D721Med (cell line): ENCODE data around the gene AVL9.

Experiments
- DNase-seq: peaks from one replicate; pipeline ENCODE4 v3.0.0; 2011; ENCODE audit warnings: low spot score; ENCODE audit not compliant: insufficient read length
- FAIRE-seq: peaks from 2 replicates; lab custom pipeline; 2011; peaks lifted over from hg19 to GRCh38; lab: Jason Lieb, UNC
- CTCF ChIP-seq: IDR thresholded peaks from 2 replicates; pipeline ENCODE4 v1.5.1; 2012; ENCODE audit warnings: mild to moderate bottlenecking, control low read depth; ENCODE audit not compliant: insufficient read depth; ENCODE audit errors: missing control alignments

AVL9 gene

DNA sequence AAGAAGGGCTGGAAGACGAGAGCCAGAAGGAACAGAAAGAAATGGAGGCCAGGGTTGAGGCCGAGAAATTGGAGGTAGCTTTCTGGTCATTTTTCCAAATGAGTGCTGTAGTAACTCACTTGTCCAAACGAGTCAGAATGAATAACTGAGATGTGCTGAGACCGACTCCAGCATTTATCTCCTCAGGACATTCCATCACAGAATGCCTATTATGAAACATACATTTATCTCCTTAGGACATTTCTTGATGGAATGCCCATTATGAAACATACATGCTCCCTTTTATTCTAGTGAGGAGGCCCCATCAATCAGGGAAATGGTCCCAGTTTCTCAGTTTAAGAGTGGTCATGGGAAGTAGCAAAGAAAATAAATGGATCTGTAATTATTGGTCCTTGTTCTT, 16.5 kb downstream of the AVL9 start:
- DNase-seq (no peak), FAIRE-seq (no peak)
- no peak for TF ChIP-seq CTCF

- FAIRE-seq (no peak), DNase-seq (no peak)
- TF ChIP-seq CTCF, result no peak
Measured at GRCh38 chr7:32513210-32513609, 17.9 kb downstream of the AVL9 start.

DNA sequence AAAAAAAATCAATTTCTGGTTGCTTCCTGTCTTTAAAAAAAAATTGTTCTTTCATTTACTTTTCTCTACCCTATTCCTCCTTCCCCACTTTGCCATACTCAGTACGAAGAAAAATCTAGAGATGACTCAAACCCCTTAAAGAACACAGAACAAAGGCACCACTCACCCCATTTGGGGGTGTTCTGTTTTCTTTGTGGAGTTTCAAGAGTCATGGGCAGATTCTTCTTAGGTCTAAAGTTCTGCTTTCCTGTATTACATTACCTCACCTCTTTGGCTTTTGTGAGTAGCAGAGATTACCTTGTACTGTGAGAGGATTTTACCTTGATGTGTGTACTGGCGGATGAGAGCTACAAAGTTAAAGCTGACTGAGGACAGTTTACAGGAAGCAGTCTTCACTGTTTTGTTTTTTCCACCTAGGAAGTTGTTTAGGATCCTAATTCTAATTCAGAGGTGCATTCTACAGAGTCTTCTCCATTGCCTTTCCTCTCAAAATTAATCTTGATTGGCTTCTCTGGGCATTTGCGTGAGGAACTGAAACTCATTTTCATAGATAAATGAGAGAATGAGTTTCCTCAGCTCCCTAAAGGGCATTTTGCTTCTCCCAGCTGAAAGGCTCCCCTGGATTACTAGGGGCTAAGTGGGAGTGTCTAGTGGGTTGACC, 20.7 kb downstream of the AVL9 start:
- DNase-seq (no peak), FAIRE-seq (no peak)
- TF ChIP-seq CTCF, result no peak

GRCh38 chr7:32516551-32517100, 21.3 kb downstream of the AVL9 start:
- DNase-seq (no peak), FAIRE-seq (no peak)
- no peak for TF ChIP-seq CTCF

GRCh38 chr7:32518534-32519140, 23.3 kb downstream of the AVL9 start:
- DNase-seq (no peak), FAIRE-seq (no peak)
- TF ChIP-seq CTCF, result no peak

DNA sequence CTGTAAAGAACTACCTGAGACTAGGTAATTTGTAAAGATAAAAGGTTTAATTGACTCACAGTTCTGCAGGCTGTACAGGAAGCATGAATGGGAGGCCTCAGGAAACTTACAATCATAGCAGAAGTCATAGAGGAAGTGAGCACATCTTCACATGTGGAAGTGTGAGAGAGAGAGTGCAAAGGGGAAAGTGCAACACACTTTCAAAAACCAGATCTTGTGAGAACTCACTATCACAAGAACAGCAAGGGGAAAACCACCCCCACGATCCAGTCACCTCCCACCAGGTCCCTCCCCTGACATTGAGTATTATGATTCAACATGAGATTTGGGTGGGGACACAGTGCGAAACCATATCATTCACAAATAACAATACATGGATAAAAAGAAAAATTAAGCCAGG, 24.5 kb downstream of the AVL9 start:
- no peak for FAIRE-seq
- TF ChIP-seq CTCF, result no peak
- DNase-seq, result no peak

DNA sequence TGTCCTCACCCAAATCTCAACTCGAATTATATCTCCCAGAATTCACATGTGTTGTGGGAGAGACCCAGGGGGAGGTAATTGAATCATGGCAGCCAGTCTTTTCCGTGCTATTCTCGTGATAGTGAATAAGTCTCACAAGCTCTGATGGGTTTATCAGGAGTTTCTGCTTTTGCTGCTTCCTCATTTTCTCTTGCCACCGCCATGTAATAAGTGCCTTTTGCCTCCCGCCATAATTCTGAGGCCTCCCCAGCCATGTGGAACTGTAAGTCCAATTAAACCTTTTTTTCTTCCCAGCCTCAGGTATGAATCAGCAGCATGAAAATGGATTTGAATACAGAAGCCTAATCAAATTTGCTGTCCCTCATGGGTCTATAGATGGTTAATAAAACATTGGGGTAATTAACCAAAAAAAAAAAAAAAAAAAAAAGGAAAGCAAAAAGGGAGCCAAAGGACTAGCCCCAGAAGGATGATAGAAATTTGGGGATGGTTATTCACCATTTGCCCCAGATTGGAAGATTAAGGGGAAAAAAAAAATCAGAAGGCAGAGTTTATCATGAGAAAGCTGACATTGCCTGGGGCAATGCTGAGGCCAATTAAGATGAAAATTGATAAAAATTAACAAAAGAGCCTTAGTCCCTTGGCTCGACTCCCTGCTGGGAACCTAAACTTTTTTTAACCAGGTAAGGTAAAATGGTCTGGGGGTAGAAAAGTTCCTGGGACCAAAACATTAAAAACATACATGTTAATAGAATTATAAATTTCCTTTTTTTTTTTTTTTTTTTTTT, 27.6 kb downstream of the AVL9 start:
- no peak for FAIRE-seq
- no peak for DNase-seq
- no peak for TF ChIP-seq CTCF
